ENCODE data around the gene TFF3. TPM values are rescaled to one million over a fixed set of nuclear protein-coding genes. Genes with fewer than 3 reads are reported as not detected.

TFF3 gene
- total and polyA plus RNA-seq, 2 donors from 2014 or later: 10.0 to 22.4 TPM

DNA sequence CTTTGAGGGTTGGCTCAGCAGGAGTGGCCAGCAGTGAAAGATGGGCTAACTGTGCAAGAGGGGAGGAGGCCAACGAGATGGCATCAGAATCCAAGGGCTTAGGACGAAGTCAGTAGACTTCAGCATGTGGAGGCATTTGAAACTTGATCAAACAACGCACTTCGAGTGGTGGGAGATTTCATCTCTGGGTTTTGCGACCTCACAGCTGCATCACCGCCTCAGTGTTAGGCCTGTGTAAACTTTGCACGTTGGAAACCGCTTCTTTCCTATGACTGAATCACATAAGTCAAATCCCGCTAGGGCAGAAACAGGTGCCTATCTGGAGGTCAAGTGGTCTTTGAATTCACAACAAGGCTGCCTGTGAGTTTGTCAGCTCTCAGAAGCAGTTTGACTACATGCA is 17.8 kb downstream of the TFF3 start:
- no peak overlapping the region for H3K4me3 ChIP-seq (ENCODE audit: low read length in 3 of 3)
- TF ChIP-seq, protein P1, sequence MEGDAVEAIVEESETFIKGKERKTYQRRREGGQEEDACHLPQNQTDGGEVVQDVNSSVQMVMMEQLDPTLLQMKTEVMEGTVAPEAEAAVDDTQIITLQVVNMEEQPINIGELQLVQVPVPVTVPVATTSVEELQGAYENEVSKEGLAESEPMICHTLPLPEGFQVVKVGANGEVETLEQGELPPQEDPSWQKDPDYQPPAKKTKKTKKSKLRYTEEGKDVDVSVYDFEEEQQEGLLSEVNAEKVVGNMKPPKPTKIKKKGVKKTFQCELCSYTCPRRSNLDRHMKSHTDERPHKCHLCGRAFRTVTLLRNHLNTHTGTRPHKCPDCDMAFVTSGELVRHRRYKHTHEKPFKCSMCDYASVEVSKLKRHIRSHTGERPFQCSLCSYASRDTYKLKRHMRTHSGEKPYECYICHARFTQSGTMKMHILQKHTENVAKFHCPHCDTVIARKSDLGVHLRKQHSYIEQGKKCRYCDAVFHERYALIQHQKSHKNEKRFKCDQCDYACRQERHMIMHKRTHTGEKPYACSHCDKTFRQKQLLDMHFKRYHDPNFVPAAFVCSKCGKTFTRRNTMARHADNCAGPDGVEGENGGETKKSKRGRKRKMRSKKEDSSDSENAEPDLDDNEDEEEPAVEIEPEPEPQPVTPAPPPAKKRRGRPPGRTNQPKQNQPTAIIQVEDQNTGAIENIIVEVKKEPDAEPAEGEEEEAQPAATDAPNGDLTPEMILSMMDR (IDR thresholded peaks at IDR 0.05; ENCODE audit: borderline replicate concordance, extremely low read depth, insufficient read depth): no peak
- FAIRE-seq: no peak
- intact Hi-C loops (cut with DNase I): no loop called here
- H3K36me3 ChIP-seq (ENCODE audit: control insufficient read depth in 2 of 3, insufficient read depth in 3 of 3, low read length in 3 of 3): peaks cover 0 to 13% (median 4%) of the 10 kb centered on the region in 3 donors
- no peak for DNase-seq
- H3K9ac ChIP-seq (ENCODE audit: low read length in 3 of 3): no peak overlapping the region
- no peak overlapping the region for H3K27ac ChIP-seq (ENCODE audit: low read depth in 2 of 2, low read length in 2 of 2)
- H3K9me3 ChIP-seq (ENCODE audit: control insufficient read depth in 2 of 3, insufficient read depth in 1 of 3, low read length in 3 of 3): peaks cover 0 to 10% (median 0%) of the 10 kb centered on the region in 3 donors
- no peaks in the 10 kb centered on the region for H3K27me3 ChIP-seq (ENCODE audit: control insufficient read depth, insufficient read depth, low read length)
- no peaks in the 10 kb centered on the region for H3K4me1 ChIP-seq (ENCODE audit: control insufficient read depth in 2 of 3, insufficient read depth in 2 of 3, low read depth in 1 of 3, low read length in 3 of 3)

GRCh38 chr21:42296501-42296900 is 18.7 kb downstream of the TFF3 start:
- Histone ChIP-seq H3K27me3 (ENCODE audit: control insufficient read depth, insufficient read depth, low read length) (no peaks in the 10 kb centered on the region), H3K36me3 (ENCODE audit: control insufficient read depth in 2 of 3, insufficient read depth in 3 of 3, low read length in 3 of 3) (peaks cover 0 to 14% (median 4%) of the 10 kb centered on the region in 3 donors), H3K9me3 (ENCODE audit: control insufficient read depth in 2 of 3, insufficient read depth in 1 of 3, low read length in 3 of 3) (peaks cover 0 to 10% (median 0%) of the 10 kb centered on the region in 3 donors), H3K27ac (ENCODE audit: low read depth in 2 of 2, low read length in 2 of 2) (no peak overlapping the region), H3K4me1 (ENCODE audit: control insufficient read depth in 2 of 3, insufficient read depth in 2 of 3, low read depth in 1 of 3, low read length in 3 of 3) (no peaks in the 10 kb centered on the region), H3K9ac (ENCODE audit: low read length in 3 of 3) (no peak overlapping the region), H3K4me3 (ENCODE audit: low read length in 3 of 3) (no peak overlapping the region)
- TF ChIP-seq, protein P1 (IDR thresholded peaks at IDR 0.05; ENCODE audit: borderline replicate concordance, extremely low read depth, insufficient read depth): no peak
- FAIRE-seq (no peak), DNase-seq (peak in 1 of 5 donors; percentile 26)
- intact Hi-C loops (cut with DNase I): no loop called here

GRCh38 chr21:42295845-42296244 is 19.4 kb downstream of the TFF3 start:
- no peaks in the 10 kb centered on the region for H3K27me3 ChIP-seq (ENCODE audit: control insufficient read depth, insufficient read depth, low read length)
- H3K4me1 ChIP-seq (ENCODE audit: control insufficient read depth in 2 of 3, insufficient read depth in 2 of 3, low read depth in 1 of 3, low read length in 3 of 3): no peaks in the 10 kb centered on the region
- FAIRE-seq: no peak
- peak in 1 of 5 donors; percentile 40 for DNase-seq
- H3K9me3 ChIP-seq (ENCODE audit: control insufficient read depth in 2 of 3, insufficient read depth in 1 of 3, low read length in 3 of 3): peaks cover 0 to 10% (median 0%) of the 10 kb centered on the region in 3 donors
- peaks cover 0 to 14% (median 4%) of the 10 kb centered on the region in 3 donors for H3K36me3 ChIP-seq (ENCODE audit: control insufficient read depth in 2 of 3, insufficient read depth in 3 of 3, low read length in 3 of 3)
- TF ChIP-seq, protein P1 (IDR thresholded peaks at IDR 0.05; ENCODE audit: borderline replicate concordance, extremely low read depth, insufficient read depth): no peak
- H3K27ac ChIP-seq (ENCODE audit: low read depth in 2 of 2, low read length in 2 of 2): no peak overlapping the region
- H3K9ac ChIP-seq (ENCODE audit: low read length in 3 of 3): no peak overlapping the region
- H3K4me3 ChIP-seq (ENCODE audit: low read length in 3 of 3): no peak overlapping the region
- intact Hi-C loops (cut with DNase I): no loop called here

Data from kidney (tissue), 14 donors.